SK-N-SH (cell line): ENCODE data around the gene ZNF277. TPM values are rescaled to one million over a fixed set of nuclear protein-coding genes. Genes with fewer than 3 reads are reported as not detected.

Experiments
- CTCF ChIA-PET: fragments of 300-600, 350-600 bp; formaldehyde crosslinking; extraction: SDS; loops from one replicate; lab custom pipeline; 2021; lab: Yijun Ruan, JAX
- POLR2A ChIA-PET: fragments of 350-600 bp; sonication (Branson Sonifier 250); formaldehyde crosslinking; extraction: SDS; loops from one replicate; lab custom pipeline; 2020; ENCODE audit warnings: antibody characterized with exemption, inconsistent platforms; lab: Yijun Ruan, JAX
- DNase-seq: peaks from one replicate; pipeline ENCODE4 v3.0.0; 2012
- H2AFZ ChIP-seq: fragments of 200-600 bp; sonication (generic); 2 replicates; pipeline ENCODE4 v1.8.1; 2016; ENCODE audit warnings: antibody characterized with exemption, mild to moderate bottlenecking, low read depth
- H3F3A ChIP-seq: fragments of 200-600 bp; sonication (generic); replicated peaks from 2 replicates; pipeline ENCODE3; 2016; ENCODE audit warnings: antibody characterized with exemption, mild to moderate bottlenecking; ENCODE audit not compliant: insufficient read depth
- H3K27ac ChIP-seq, 2 experiments: fragments of 200-500 bp in 1 of 2; fragments of 200-600 bp in 1 of 2; sonication (Bioruptor generic) in 1 of 2; sonication (generic), shearing (Covaris generic) in 1 of 2; 2 replicates each; pipeline versions ENCODE4 v1.5.1 to v1.6.1; 2014 to 2016; ENCODE audit warnings: low read depth in 2 of 2, inconsistent platforms in 1 of 2, low read length in 1 of 2, mild to moderate bottlenecking in 1 of 2, mixed read lengths in 1 of 2
- H3K27me3 ChIP-seq: fragments of 200-600 bp; sonication (generic), shearing (Covaris generic); 2 replicates; pipeline ENCODE4 v1.6.1; 2016; ENCODE audit warnings: mixed run types; ENCODE audit not compliant: insufficient read depth
- H3K36me3 ChIP-seq, 2 experiments: fragments of 200-500 bp in 1 of 2; fragments of 200-600 bp in 1 of 2; sonication (Bioruptor generic) in 1 of 2; sonication (generic) in 1 of 2; replicated peaks in 1 of 2; 2 replicates each; pipeline versions ENCODE3 to v1.5.1; 2014 to 2016; ENCODE audit warnings: low read length in 1 of 2, mild to moderate bottlenecking in 1 of 2; ENCODE audit not compliant: insufficient read depth in 2 of 2, control insufficient read depth in 1 of 2
- H3K4me1 ChIP-seq, 2 experiments: fragments of 200-500 bp in 1 of 2; fragments of 200-600 bp in 1 of 2; sonication (Bioruptor generic) in 1 of 2; sonication (generic), shearing (Covaris generic) in 1 of 2; 2 replicates each; pipeline versions ENCODE4 v1.5.1 to v1.6.1; 2014 to 2016; ENCODE audit warnings: low read depth in 1 of 2, low read length in 1 of 2, mixed run types in 1 of 2; ENCODE audit not compliant: insufficient read depth in 2 of 2, control insufficient read depth in 1 of 2
- H3K4me2 ChIP-seq: fragments of 200-600 bp; sonication (generic), shearing (Covaris generic); 2 replicates; pipeline ENCODE4 v1.6.1; 2017; ENCODE audit warnings: mixed run types
- H3K4me3 ChIP-seq, 2 experiments: fragments of 200-500 bp in 1 of 2; fragments of 200-600 bp in 1 of 2; sonication (Bioruptor generic) in 1 of 2; sonication (generic), shearing (Covaris generic) in 1 of 2; 2 replicates each; pipeline versions ENCODE4 v1.5.1 to v1.8.1; 2014 to 2016; ENCODE audit warnings: low read depth in 2 of 2, inconsistent platforms in 1 of 2, low read length in 1 of 2, mild to moderate bottlenecking in 1 of 2, mixed read lengths in 1 of 2, moderate library complexity in 1 of 2
- H3K79me2 ChIP-seq: fragments of 200-600 bp; sonication (generic); 2 replicates; pipeline ENCODE4 v1.8.1; 2017; ENCODE audit warnings: mild to moderate bottlenecking; ENCODE audit not compliant: insufficient read depth
- H3K9ac ChIP-seq: fragments of 200-600 bp; sonication (generic); 2 replicates; pipeline ENCODE4 v1.6.1; 2017; ENCODE audit warnings: mixed run types
- H3K9me2 ChIP-seq: fragments of 200-600 bp; sonication (generic); 2 replicates; pipeline ENCODE4 v1.6.1; 2017; ENCODE audit warnings: mixed run types
- H3K9me3 ChIP-seq: fragments of 200-600 bp; sonication (generic); 2 replicates; pipeline ENCODE4 v1.6.1; 2017; ENCODE audit warnings: mixed run types, mild to moderate bottlenecking, moderate library complexity
- H4K20me1 ChIP-seq: fragments of 200-600 bp; sonication (generic); 2 replicates; pipeline ENCODE4 v1.6.1; 2017; ENCODE audit warnings: mild to moderate bottlenecking, mixed run types; ENCODE audit not compliant: insufficient read depth
- CHD2 ChIP-seq: fragments of 150-350 bp; IDR thresholded peaks from 2 replicates; pipeline ENCODE4 v1.6.1; 2018; ENCODE audit warnings: low read length; ENCODE audit not compliant: partially characterized antibody
- ELF1 ChIP-seq: IDR thresholded peaks from 2 replicates; pipeline ENCODE4 v1.4.0; 2012
- EP300 ChIP-seq, 2 experiments: IDR thresholded peaks; 2 replicates each; pipeline versions ENCODE4 v1.4.0 to v1.6.1; 2012; ENCODE audit warnings: borderline replicate concordance in 1 of 2, low read depth in 1 of 2, low read length in 1 of 2
- EZH2phosphoT487 ChIP-seq: fragments of 200-600 bp; sonication (generic); IDR thresholded peaks from 2 replicates; pipeline ENCODE4 v1.6.1; 2017; ENCODE audit warnings: low read depth, mixed run types, mild to moderate bottlenecking, antibody characterized with exemption, moderate library complexity, borderline replicate concordance
- FOSL2 ChIP-seq: IDR thresholded peaks from 2 replicates; pipeline ENCODE4 v1.4.0; 2012; ENCODE audit warnings: low read depth, mild to moderate bottlenecking, moderate library complexity, borderline replicate concordance
- FOXM1 ChIP-seq: IDR thresholded peaks from 2 replicates; pipeline ENCODE4 v1.4.0; 2012; ENCODE audit warnings: low read depth, mild to moderate bottlenecking
- JUND ChIP-seq: IDR thresholded peaks from 2 replicates; pipeline ENCODE4 v1.4.0; 2012
- MAX ChIP-seq: IDR thresholded peaks from 2 replicates; pipeline ENCODE4 v1.4.0; 2012; ENCODE audit warnings: low read depth
- PBX3 ChIP-seq: IDR thresholded peaks from 2 replicates; pipeline ENCODE4; 2012
- POLR2AphosphoS5 ChIP-seq: IDR thresholded peaks from 2 replicates; pipeline ENCODE4 v1.6.1; 2012; ENCODE audit warnings: low read depth, low read length
- RAD21 ChIP-seq: IDR thresholded peaks from 2 replicates; pipeline ENCODE4 v1.6.1; 2012; ENCODE audit warnings: mild to moderate bottlenecking, low read length
- RXRA ChIP-seq: IDR thresholded peaks from 2 replicates; pipeline ENCODE4 v1.4.0; 2012; ENCODE audit warnings: low read depth, mild to moderate bottlenecking, borderline replicate concordance
- TAF1 ChIP-seq: IDR thresholded peaks from 2 replicates; pipeline ENCODE4 v1.6.1; 2012; ENCODE audit warnings: low read depth, mild to moderate bottlenecking, low read length, moderate library complexity, borderline replicate concordance
- TCF12 ChIP-seq: IDR thresholded peaks from 2 replicates; pipeline ENCODE4 v1.4.0; 2012
- WGBS: methylation state at CpG from one replicate; pipeline ENCODE4 v1.1.6; 2017; ENCODE audit warnings: low lambda C conversion rate; 5-methylcytosine and 5-hydroxymethylcytosine counted together
- polyA plus RNA-seq, 3 experiments: library from polyadenylated mRNA; depleted of rRNA; stranded (reverse); fragments of >200 nt; gene quantifications; 2 replicates each; pipeline ENCODE4 v1.2.3, GENCODE V29; 2012

The ZNF277 gene
- polyA plus RNA-seq, 1 of the 3 experiments (the other 2 are of a cell fraction) = 11.5 TPM

GRCh38 chr7:112199672-112200071 lies 6.8 kb upstream of the ZNF277 start (continued):
- no peak for TF ChIP-seq POLR2AphosphoS5
- TF ChIP-seq EZH2phosphoT487 = no peak
- no peak for TF ChIP-seq RXRA
- no peak for TF ChIP-seq TAF1
- TF ChIP-seq MAX = no peak

- Histone ChIP-seq H3K4me3 (no peak overlapping the region), H3K9ac (no peak overlapping the region), H3F3A (no peaks in the 10 kb centered on the region), H3K9me3 (no peaks in the 10 kb centered on the region), H3K4me1 (peaks cover 9% of the 10 kb centered on the region in 2 experiments; a peak in 3 of 4 replicates), H3K79me2 (peaks cover 19% of the 10 kb centered on the region), H3K27me3 (no peaks in the 10 kb centered on the region), H3K9me2 (no peaks in the 10 kb centered on the region), H3K4me2 (no peak overlapping the region), H3K27ac (no peak overlapping the region), H2AFZ (no peak overlapping the region), H4K20me1 (no peaks in the 10 kb centered on the region), H3K36me3 (no peaks in the 10 kb centered on the region)
- WGBS = 65% methylated on average over 6 of the region's 6 CpGs
- no peak for TF ChIP-seq RAD21
- TF ChIP-seq PBX3 = peak; percentile 28; the same call in 1 of the 2 replicates
- TF ChIP-seq RXRA = no peak
- peak; percentile 54; the same call in 1 of the 2 replicates for TF ChIP-seq FOSL2
- TF ChIP-seq TCF12 = peak; percentile 62
- TF ChIP-seq JUND = peak; percentile 36; the same call in 1 of the 2 replicates
- no peak for DNase-seq
- POLR2A ChIA-PET = interaction anchor here (1.2 kb wide), 1 partner anchor 36 kb away, joined by 3 read pairs; no protein-coding TSS in a partner anchor
- CTCF ChIA-PET = interaction anchor here (1.0 to 1.3 kb wide), 2 partner anchors 11 to 438 kb away, joined by 3 to 7 read pairs; no protein-coding TSS in a partner anchor
Observed at GRCh38 chr7:112201411-112201810, 5.1 kb upstream of the ZNF277 start.

GRCh38 chr7:112201839-112202238 lies 4.7 kb upstream of the ZNF277 start:
- TF ChIP-seq CHD2 = no peak
- no peak for TF ChIP-seq FOXM1
- TF ChIP-seq ELF1 = no peak
- TF ChIP-seq EP300 (IDR thresholded peaks at IDR 0.05; ENCODE audit: borderline replicate concordance in 1 of 2, low read depth in 1 of 2, low read length in 1 of 2) = no peak
- no peak for TF ChIP-seq RXRA
- H3K36me3 ChIP-seq = no peaks in the 10 kb centered on the region
- H3K4me3 ChIP-seq = no peak overlapping the region
- H3K27ac ChIP-seq = no peak overlapping the region
- H3K4me2 ChIP-seq = no peak overlapping the region
- peaks cover 9% of the 10 kb centered on the region in 2 experiments; a peak in 3 of 4 replicates for H3K4me1 ChIP-seq
- H3K9ac ChIP-seq = no peak overlapping the region
- no peak overlapping the region for H2AFZ ChIP-seq
- CTCF ChIA-PET = interaction anchor here (1.1 to 2.2 kb wide), 2 partner anchors 346 to 439 kb away, joined by 5 to 9 read pairs; no protein-coding TSS in a partner anchor
- DNase-seq = no peak
- H3K27me3 ChIP-seq = no peaks in the 10 kb centered on the region
- no peaks in the 10 kb centered on the region for H3F3A ChIP-seq
- no peaks in the 10 kb centered on the region for H4K20me1 ChIP-seq
- no peaks in the 10 kb centered on the region for H3K9me2 ChIP-seq
- H3K79me2 ChIP-seq = peaks cover 23% of the 10 kb centered on the region
- no peaks in the 10 kb centered on the region for H3K9me3 ChIP-seq
- POLR2A ChIA-PET = no interaction called here
